ENCODE measurements around the gene AHCYL2.
"Not testable (repeated sequence)": the region's sequence is repeated elsewhere in the genome, so short reads cannot be mapped to it uniquely, and the experiment has no call there.

AHCYL2 gene

DNA sequence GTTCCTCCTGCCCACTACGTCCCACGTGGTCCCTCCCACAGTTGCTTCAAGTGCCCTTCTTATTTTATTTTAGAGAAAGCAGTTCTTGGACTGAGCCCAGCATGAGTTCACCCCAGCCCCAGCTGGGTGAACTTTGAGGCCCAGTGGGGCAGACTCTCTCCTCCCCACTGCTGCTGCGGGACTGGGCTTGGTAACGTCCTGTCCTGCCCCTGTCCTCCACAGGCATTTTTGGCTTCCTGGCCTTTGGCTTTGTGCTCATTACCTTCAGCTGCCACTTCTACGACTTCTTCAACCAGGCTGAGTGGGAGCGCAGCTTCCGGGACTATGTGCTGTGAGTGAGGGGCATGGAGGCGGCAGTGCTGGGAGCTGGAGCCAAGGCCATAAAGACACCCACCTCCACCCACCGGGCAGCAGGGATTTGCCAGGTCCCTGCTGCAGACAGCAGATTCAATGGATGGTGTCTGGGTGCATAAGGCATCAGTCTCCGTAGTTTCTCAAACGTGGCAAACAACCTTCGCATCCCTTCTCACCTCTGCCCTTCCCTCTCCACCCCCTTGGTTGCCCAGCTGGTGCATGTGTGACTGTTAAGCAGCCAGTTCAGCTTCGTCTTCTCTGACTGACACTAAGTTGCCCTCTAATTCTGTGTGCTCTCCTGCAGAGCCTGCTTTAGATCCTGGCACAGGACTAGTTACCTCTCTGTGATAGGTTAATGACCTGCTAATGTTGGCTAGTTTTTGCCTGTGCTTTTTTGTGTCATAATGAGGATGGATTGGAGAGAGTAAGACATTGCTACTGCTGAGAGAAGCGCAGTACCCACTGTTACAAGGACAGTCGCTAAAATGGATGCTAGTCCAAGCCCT lies 15.5 kb upstream of the AHCYL2 start:
- DNase-seq (ENCODE audit: low spot score): no peak

DNA sequence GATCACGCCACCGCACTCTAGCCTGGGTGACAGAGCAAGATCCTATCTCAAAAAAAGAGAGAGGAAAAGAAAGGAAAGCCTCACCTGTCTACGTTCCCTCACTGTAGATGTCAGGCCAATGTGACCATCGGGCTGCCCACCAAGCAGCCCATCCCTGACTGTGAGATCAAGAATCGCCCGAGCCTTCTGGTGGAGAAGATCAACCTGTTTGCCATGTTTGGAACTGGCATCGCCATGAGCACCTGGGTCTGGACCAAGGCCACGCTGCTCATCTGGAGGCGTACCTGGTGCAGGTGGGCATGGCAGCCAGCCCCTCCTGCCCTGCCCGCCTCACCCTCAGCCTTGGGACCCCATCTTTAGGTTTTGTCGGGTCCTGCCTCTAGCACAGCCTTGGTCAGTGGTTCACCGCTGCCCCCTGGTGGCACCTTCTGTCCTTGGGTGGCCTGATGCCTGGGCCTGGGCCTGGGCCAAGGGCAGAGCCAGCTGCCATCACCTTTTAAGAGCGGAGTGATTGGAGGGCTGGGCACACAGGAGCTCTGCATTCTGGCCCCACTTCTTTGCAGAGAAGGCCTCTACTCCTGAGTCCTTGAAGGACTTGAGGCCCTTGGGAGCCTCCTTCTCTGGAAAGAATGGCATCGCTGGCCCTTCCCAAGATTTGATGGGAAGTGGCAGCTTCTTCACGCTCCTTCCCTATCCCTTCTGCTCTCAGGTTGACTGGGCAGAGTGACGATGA lies 14.4 kb upstream of the AHCYL2 start:
- peak; percentile 44 for DNase-seq (ENCODE audit: low spot score)

DNA sequence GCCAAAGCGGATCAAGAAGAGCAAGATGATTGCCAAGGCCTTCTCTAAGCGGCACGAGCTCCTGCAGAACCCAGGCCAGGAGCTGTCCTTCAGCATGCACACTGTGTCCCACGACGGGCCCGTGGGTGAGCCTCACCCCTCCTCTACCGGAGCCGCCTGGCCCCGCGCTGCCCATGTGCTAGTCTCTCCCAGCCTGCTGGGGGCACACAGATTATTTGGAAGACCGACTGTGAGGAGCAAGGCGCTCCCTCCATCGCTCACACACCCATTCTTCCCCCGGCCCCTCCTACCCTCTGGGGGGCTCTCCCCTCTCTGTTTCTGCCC lies 13.9 kb upstream of the AHCYL2 start:
- DNase-seq (ENCODE audit: low spot score): no peak

DNA sequence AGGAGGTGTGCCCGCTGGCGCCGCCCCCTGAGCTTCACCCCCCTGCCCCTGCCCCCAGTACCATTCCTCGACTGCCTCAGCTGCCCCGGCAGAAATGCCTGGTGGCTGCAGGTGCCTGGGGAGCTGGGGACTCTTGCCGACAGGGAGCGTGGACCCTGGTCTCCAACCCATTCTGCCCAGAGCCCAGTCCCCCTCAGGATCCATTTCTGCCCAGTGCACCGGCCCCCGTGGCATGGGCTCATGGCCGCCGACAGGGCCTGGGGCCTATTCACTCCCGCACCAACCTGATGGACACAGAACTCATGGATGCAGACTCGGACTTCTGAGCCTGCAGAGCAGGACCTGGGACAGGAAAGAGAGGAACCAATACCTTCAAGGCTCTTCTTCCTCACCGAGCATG lies 12.7 kb upstream of the AHCYL2 start:
- DNase-seq (ENCODE audit: low spot score): no peak

- DNase-seq (ENCODE audit: low spot score): no peak
Measured at GRCh38 chr7:129212596-129212995, 12.2 kb upstream of the AHCYL2 start.

DNA sequence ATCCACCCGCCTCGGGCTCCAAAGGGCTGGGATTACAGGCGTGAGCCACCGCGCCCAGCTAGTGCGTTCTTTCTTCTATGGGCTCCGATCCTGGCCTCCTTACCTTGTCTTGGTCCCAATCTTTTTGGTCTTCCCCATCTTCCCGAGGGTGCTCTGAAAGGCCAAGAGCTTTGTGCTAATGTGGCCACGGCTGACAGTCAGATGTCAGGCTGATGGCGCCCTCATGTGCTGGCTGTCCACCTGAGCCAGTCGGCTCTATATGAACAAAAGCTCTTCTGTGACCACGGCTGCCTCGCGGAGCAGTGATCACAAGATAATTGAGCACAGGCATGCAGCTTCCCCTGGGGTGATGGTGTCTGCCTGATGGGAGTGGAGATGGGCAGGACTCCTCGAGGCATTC lies 11.0 kb upstream of the AHCYL2 start:
- no peak for DNase-seq (ENCODE audit: low spot score)

DNA sequence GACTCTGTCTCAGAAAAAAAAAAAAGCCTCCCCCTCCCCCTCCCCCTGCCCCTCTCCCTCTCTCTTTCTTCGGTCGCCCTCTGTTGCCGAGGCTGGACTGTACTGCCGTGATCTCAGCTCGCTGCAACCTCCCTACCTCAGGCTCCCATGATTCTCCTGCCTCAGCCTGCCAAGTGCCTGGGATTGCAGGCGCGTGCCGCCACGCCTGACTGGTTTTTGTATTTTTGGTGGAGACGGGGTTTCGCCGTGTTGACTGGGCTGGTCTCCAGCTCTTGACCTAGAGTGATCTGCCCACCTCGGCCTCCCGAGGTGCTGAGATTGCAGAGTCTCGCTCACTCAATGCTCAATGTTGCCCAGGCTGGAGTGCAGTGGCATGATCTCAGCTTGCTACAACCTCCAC lies 9.1 kb upstream of the AHCYL2 start:
- DNase-seq (ENCODE audit: low spot score): not testable (repeated sequence)

GRCh38 chr7:129216101-129216715 lies 8.6 kb upstream of the AHCYL2 start:
- DNase-seq (ENCODE audit: low spot score): not testable (repeated sequence)

- DNase-seq (ENCODE audit: low spot score): not testable (repeated sequence)
Measured at GRCh38 chr7:129216821-129217416, 7.9 kb upstream of the AHCYL2 start.

- peak; percentile 66 for DNase-seq (ENCODE audit: low spot score)
Measured at GRCh38 chr7:129218514-129219062, 6.2 kb upstream of the AHCYL2 start.

GRCh38 chr7:129219166-129219565 lies 5.7 kb upstream of the AHCYL2 start:
- DNase-seq (ENCODE audit: low spot score): not testable (repeated sequence)

DNA sequence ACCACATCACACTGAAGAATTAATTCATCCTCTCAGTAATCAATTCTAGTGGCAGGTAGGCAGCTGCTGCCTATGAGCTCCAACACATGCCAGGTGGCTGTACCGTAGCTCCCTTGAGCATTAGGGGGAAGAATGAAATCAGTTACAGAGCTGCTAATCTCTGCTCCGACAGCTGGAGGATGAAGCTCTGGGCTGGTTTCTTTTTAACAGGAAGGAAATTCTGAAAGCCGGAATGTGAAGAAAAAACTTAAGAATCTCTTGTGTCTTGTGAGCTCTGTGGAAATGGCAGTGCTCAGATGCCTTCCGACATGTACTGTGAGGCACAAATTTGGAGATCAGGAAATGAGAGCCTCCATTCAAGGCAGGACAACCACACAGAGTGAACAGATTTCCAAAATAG lies 2.8 kb upstream of the AHCYL2 start:
- DNase-seq (ENCODE audit: low spot score): no peak

- DNase-seq (ENCODE audit: low spot score): peak; percentile 42
Measured at GRCh38 chr7:129225206-129225930, 538 bp downstream of the AHCYL2 start.

DNA sequence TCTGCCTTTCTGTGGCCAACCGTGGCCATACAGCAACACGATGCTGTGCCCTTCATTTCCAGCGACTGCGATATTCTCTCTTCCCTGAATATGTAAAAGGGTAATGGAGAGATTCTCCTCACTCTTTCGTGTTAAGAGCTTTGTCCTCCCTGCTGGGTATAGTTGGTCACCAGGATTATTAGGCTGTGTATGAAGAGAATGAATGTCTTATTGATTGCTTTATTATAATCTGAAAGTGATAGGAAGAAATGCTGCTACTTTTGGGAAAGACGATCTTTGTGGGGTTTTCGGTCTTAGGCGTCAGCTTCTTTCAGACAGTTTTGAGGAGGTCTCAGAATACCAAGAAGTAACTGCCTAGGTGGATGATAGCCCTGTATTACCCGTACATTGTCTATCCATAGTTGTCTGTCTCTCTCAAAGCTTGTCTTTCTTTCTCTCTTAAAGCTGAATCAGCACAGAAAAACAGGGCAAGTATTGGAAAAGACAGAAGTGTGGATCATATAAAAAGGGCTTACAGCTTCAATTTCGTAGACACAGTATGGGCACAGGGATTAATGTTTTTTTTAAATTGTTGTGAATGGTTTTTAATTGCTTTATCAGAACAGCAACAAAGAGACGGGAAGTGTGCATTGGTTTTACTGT lies 1.2 kb downstream of the AHCYL2 start:
- DNase-seq (ENCODE audit: low spot score): no peak

- DNase-seq (ENCODE audit: low spot score): no peak
Measured at GRCh38 chr7:129227646-129228578, 3.1 kb downstream of the AHCYL2 start.

- DNase-seq (ENCODE audit: low spot score): no peak
Measured at GRCh38 chr7:129228633-129229032, 3.8 kb downstream of the AHCYL2 start.

GRCh38 chr7:129231666-129232065 lies 6.8 kb downstream of the AHCYL2 start:
- DNase-seq (ENCODE audit: low spot score): no peak

- DNase-seq (ENCODE audit: low spot score): no peak
Measured at GRCh38 chr7:129238546-129238945, 13.7 kb downstream of the AHCYL2 start.

GRCh38 chr7:129240119-129240820 lies 15.4 kb downstream of the AHCYL2 start:
- DNase-seq (ENCODE audit: low spot score): no peak
